Measurements from ENCODE around the gene GSTO1.
A peak's percentile ranks its signal among the peaks of the same experiment; 100 is the strongest.

Gene GSTO1

DNA sequence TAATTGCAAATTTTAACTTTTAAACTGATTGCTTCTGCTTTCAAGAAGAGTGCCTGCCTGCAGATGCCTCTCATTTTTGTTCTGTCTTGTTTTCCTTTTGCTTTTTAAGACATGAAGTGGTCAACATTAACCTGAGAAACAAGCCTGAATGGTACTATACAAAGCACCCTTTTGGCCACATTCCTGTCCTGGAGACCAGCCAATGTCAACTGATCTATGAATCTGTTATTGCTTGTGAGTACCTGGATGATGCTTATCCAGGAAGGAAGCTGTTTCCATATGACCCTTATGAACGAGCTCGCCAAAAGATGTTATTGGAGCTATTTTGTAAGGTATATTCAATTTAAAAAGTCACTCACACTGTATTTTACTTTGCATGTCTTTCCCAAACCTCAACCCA lies 23.1 kb downstream of the GSTO1 start:
- no peak for FAIRE-seq

DNA sequence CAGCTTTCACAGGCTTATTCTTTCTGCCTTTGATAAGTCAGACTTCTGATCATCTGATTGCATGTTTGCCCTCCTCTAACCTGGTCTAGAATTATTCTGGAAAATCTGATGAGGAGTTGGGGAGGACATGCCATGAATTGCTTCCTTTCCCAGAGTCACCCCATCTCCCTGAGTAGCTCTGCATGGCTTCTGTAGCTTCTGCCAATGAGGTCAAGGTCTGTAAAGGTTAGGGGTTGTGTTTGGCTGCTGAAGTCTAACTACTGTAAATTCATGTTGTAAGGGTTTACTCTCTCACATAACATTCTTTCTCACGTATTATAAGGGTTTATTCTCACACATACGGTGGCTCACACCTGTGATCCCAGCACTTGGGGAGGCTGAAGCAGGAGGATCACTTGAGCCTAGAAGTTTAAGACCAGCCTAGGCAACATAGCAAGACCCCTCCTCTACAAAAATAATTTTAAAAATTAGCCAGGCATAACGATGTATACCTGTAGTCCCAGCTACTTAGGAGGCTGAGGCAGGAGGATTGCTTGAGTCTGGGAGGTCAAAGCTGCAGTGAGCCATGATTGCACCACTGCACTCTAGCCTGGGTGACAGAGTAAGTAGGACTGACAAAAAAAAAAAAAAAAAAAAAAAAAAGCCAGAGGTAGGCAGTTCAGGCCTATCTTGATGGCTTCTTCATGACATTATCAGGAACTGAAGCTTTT lies 25.0 kb downstream of the GSTO1 start:
- no peak for FAIRE-seq

DNA sequence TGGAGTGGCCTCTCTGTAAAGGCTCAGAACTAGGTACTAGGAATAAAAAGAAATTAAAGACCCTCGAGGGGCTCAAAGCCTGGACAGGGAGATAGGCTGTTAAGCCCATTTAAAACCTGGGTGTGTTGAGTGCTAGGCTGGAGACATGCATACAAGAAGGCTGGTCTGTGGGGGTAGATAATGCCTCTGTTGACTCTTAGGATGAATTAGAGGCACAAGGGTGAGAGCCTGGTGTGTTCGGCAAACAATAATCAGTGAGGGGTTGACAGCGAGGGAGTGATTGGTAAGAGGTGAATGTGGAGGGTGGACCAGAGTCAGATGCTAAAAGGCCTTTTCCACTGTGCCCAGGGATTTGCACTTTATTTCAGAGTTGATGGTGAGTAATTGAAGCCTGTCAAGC lies 27.0 kb downstream of the GSTO1 start:
- FAIRE-seq: no peak

DNA sequence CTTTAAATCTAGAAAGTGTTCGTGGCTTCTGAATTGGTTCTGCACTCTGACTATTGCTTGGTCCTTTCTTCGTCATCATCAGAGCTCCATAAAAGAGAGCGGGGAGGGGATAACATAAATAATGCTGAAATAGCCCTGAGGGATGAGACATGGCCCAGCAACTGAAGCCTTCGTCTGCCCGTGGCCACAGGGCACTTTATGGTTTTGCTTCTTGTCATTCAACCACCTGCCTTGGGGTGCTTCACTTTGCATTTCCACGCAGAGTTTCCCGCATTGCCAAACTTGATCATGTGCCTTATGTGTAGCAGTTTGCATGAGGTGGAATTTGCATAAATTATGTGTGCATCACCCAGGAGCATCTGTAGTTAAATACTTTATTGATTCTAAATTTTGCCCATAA lies 30.2 kb downstream of the GSTO1 start:
- no peak for FAIRE-seq

DNA sequence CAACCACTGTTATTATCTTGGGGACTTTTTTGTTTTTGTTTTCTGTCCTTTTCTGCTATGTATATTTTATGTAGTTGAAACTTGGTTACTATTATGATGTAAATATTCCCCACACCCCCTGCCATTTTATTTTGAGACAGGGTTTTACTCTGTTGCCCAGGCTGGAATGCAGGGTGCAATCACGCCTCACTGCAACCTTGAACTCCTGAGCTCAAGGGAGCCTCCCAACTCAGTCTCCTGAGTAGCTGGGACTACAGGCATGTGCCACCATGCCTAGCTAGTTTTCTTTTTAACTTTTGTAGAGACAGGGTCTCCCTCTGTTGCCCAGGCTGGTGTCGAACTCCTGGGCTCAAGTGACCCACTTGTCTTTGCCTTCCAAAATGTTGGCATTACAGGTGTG lies 32.2 kb downstream of the GSTO1 start:
- FAIRE-seq: no peak

DNA sequence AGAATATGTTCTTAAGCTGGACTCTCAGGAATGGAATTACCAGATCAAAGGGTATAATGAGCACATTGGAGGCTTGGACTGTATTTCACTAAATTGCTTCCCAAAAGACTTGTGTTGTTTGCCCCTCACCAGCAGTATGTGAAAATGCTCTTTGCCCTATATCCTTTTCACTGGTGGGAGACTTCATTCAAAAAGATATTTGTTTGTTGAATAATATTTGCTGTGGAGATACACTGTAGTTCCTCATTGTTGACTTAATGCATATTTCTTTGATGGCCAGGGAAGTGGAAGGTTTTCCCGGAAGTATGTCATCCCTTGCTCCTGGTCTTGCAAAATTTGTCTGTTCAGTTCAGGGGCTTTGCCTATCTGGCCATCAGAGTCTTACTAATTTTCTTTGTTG lies 33.7 kb downstream of the GSTO1 start:
- FAIRE-seq: no peak

DNA sequence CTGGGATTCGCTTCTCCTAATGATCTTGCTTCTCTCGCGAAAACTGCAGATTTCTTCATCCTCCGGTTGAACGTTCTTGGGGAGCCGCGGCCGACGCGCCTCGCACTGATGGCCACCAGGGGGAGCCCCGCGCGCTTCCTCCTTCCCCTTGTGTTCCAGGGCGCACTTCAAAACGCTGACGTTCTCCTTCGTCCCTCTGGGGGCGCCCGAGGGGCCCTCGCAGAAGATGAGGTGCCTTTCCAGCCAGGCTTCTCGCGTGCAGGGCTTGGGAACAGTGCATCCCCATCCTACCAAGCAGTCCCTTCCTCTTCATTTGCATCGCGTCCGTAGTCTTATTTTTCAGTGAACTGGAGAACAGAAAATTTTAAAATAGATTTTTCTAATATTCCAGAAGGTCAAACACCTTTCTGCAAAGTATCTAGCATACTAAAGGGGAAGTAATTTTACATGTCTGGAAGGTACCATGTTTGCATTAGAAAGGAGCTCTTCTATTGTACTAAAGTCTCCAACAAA lies 36.8 kb downstream of the GSTO1 start:
- FAIRE-seq: peak; percentile 84

DNA sequence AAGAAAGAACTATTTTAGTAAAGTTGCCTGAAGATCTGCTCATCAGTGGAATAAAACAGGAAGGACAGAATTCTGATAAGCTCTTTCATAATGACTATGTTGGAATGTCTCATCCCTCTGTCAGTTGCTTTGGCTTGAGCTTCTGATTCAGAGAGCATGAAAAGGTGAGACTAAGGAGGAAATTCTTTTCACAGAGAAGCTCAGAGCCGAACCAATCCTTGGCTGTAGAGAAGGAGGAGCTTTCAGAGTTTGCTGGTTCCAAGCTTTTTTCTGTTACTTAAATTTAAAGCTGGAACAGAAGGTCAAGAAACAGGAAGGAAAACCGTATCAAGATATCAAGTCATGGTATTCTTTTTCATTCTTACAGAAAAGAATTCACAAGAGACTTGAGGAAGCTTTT lies 38.3 kb downstream of the GSTO1 start:
- FAIRE-seq: no peak

DNA sequence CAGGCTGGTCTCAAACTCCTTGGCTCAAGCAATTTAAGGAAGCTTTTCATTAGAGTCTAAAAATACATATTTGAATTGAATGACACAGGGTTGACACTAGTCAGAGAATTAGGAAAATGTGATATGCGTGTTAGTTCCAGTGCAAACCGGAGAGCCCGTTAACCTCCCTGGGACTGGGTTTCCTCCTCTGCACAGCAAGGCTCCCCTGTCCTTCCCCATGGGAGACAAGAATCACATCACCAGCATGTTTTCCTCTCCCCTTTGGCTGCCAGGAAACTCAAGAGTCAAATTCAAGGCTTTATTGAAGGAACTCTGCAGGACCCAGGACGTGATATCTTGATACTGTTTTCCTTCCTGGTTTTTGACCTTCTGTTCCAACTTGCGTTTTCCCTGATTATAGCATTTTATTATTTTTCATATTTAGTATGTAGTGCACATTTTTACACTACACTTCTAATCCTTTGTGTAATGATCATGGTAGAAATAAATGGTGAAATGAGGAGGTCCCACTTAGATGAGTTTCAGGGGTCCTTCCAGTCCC lies 39.2 kb downstream of the GSTO1 start:
- no peak for FAIRE-seq

DNA sequence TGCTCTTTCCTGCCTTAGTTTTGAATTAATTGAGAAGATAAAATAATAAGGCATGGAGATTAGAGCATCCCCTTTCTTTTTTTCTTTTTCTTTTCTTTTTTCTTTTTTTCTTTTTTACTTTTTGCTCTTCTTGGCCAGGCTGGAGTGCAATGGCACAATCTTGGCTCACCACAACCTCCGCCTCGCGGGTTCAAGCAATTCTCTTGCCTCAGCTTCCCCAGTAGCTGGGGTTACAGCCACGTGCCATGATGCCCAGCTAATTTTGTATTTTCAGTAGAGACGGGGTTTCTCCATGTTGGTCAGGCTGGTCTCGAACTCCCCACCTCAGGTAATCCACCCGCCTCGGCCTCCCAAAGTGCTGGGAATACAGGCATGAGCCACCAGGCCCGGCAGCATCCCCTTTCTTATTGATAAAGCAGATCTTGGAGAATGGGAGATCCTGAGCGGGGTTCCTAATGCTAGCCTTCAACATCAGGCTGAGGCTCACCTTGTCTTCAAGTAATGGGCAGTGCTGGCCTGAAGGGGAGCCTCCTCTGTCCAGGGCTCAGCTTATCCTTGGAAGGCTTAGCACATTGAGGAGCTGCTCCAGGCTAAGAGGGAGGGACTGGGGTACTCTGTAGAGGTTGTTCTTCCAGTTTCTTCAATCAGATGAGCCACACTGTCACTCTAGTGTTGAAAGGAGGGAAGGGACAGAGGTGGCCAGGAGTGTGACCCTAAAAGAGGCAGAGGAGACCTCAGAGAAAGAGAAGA lies 42.2 kb downstream of the GSTO1 start:
- no peak for FAIRE-seq

DNA sequence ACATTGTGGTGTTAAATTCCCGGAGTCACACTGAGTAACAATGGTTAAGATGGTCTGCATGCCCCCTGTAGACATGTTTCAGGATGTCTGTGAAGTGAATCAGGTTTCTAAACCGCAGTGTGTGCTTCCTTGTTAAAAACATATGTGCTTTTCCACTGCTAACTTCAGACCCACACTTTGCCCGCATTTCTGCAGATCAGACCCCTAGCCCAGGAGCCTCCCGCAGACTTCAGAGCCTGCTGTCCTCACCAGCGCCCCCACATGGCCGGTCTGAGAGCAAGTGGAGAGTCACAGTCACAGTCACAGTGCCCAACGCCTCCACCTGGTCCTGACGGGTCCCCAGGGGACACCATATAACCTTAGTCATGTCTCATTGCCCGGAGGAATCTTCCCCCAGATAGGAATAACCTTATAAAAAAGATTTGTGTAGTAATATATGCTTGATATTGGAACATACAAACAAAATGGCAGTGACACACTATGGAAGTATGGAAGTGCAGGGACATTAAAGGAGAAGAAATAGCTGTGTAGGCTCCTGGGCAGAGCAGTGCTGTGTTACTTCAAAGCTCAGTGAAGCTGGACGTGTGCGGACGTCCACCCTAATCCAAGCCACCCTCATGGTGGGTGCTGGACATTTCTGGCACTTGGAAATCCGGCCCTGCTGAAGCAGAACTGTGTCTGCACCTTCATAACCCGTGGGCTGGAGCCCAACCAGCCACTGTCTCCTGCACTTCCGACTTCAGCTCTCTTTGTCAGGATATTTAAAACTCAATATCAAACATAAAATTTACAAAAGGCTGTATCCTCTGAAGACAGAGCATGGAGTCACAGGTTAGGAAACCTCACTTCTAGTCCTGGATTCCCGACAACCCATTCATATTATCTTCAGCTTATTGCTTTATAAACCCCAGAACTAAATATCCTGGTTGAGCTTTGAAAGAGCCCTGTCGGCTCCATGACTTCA lies 43.3 kb downstream of the GSTO1 start:
- FAIRE-seq: no peak

DNA sequence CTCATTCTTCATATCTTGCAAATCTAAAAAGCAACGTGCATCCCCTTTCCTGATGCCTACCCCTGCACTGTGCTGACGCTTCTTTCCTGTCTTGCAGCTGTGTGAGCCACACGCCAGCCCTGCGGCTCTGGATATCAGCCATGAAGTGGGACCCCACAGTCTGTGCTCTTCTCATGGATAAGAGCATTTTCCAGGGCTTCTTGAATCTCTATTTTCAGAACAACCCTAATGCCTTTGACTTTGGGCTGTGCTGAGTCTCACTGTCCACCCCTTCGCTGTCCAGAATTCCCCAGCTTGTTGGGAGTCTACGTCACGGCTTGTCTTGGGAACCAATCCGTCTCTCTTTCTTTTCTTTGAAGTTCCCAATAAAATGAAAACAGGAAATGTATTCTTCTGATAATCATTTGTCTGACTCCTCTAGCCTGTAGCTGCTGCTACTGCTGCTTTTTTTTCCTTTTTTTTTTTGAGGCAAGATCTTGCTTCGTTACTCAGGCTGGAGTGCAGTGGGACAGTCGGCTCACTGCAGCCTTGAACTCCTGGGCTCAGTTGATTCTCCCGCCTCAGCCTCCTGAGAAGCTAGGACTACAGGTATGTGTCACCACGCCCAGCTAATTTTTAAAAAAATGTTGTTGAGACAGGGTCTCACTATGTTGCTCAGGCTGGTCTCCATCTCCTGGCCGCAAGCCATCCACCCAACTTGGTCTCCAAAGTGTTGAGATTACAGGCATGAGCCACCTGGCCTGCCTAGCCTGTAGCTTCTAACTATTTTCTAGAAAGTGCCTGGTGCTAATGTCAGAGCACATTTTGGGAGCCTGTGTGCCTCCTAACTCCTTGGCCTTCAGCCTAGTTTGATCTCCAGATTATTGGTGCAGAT lies 44.6 kb downstream of the GSTO1 start:
- FAIRE-seq: no peak

DNA sequence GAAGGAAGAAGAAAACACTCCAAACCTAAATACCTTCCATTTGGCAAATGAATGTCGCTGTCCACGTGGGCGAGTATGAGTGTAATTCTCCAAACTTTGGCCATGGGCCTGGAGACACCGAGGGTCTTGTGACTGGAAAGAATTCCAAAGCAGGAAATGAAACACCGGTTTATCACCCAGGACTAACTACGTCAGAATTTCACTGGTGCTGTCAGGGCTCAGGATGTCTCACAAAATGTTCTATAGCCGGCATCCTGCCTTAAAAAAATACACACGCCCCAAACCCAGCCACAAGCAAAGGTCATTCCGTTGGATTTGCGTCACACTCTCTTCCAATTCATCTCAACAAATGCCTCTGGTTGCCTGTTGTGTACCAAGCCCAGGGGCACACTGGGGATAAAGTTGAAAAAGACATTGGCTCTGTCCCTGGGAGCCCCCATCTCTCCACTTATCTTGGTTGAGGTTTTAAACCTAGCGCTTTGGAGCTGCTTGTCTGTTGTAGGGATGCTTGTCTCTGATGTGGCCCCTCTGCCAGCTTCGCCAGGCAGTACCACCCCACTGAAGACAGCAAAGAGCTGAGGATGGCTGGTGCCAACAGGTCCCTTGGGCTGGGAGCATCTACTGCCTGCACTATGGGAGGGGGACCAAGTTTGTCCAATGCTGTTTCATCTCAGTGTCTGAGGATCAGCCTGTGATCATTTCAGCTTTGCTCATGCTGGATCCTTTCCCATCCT lies 45.5 kb downstream of the GSTO1 start:
- no peak for FAIRE-seq

DNA sequence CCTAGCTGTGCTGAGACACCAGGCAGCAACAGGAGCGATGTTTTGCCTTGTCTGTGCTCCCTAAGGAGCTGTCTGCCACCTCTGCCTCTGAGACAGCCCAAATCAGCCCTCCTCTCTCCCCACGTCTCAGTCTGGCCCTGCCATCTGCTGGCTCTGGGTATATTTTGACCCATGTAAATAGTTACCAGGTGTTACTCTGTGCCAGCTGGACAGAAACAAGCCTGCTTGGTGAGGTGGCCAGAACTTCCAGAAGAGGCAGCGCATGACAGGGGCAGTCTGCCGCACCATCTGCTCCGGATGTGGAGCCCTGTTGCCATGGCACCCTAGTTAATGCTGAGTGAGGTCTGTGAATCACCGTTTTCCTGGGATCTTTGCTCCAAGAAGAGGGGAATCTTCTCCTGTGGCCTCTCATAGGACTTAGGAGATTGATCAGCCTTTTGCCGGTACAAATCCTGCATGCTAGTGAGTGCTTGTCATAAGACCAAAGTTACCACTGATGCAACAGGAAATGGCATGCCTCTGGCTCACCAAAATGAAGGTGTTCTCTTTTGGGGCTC lies 46.1 kb downstream of the GSTO1 start:
- FAIRE-seq: no peak

DNA sequence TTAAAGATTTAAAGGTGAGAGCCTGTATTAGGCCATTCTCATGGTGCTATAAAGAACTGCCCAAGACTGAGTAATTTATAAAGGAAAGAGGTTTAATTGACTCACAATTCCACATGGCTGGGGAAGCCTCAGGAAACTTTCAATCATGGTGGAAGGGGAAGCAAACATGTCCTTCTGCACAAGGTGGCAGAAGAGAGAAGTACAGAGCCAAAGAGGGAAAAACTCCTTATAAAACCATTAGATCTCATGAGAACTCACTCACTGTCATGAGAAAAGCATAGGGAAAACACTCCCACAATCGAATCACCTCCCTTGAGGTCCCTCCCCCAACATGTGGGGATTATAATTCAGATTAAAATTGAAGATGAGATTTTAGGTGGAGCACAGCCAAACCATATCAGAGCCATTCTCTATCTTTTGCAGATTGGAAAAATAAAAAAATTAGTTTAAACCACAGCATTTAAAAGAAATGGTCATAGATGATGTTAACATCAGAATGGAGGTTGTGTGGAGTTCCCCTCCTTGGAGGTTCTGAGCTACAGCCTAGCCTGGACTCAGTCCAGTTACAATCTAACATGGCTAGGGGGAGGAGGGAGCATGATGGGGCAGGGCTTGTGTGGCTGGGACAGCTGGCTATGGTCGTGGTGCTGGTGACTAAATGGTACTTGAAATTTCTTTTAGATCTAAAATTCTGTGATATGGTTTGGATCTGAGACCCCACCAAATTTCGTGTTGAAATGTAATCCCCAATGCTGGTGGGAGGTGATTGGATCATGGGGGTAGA lies 47.4 kb downstream of the GSTO1 start:
- FAIRE-seq: no peak

DNA sequence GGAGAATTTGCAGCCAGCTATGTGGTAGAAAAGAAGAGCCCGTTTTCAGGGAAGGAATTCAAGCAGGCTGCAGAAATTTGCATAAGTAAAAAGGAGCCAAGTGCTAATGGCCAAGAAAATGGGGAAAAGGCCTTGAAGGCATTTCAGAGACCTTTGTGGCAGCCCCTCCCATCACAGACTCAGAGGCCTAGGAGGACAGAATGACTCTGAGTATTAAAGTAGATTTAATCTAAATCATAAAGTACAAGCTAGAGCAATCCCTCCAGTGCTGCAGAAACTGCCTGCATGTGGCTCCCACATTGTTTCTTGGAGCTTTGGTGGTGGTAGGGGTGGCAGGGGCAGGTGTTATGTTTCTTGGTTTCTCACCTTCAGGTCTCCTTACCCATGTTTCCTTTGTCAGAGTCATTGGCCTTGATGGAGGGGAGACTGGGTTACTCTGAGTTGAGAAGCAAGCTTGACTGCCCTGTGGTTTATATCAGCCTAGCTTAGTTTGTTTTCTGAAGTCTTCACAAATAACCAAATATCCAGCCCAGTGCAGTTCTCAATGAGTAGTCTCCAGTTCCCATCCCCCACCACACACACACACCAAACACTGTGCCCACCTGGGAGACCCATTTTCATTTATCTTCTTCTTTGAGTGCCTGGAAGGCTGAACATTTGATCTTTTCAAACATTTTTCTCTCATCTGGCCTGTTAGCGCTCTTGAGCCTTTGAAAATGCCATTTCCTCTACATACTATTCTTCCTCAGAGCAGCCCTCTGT lies 49.1 kb downstream of the GSTO1 start:
- no peak for FAIRE-seq

DNA sequence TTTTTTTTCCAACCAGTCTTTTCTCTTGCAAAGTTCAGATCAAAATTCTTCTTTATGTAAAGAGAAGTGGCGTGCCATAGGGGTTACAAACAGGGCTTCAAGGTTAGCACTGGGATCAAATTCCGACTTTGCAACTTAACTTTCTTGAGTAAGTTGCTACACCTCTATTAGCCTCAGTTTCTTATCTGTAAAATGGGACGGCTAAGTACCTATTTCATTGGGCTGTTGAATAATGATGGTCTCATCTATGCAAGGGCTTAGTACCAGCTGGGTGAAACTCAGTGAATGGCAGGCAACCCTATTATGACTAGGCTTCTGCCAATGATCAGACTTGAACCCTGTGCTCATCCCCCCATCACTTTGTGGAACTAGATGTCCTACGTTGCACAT lies 49.7 kb downstream of the GSTO1 start:
- FAIRE-seq: no peak

DNA sequence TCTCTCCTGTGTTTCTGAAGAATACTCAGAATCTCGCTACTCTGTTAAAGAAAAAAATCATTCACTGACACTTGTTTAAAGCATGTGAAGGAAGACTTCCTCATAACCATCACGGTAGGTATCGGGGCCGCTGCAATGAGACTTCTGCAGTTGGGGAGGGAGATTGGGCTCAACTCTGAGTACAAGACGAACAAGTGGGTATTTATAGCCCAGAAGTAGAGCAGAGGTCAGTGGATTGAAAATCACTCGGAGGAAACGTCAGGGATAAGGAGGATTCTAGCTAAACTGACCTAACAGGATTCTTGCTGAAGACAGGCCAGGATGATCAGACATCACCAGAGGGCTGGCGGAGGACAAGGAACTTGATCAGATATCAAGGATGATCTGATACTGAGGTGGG lies 50.2 kb downstream of the GSTO1 start:
- no peak for FAIRE-seq

DNA sequence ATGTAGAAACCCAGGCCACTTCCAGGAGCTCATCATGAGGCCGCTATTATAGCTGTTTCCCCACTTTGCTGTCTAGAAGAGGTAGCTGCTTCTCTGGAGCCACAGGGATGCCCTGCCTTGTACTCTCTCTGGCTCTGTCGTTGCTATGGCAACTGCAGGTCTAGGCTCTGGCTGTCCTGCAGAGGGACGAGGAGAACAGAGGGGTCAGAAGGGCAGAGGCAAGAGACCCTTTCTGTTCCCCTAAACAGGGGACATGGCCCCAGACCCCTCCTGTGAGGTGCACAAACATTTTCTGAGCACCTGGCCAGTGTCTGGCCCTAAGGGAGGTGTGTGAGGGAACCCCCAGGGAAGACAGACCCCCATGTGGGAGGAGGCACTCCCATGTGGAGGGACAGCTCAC lies 52.2 kb downstream of the GSTO1 start:
- no peak for FAIRE-seq

All from endometrium (tissue), 2 donors.